Neural crest cell (in vitro differentiated cells): ENCODE measurements around the gene IL17D. TPM values are rescaled to one million over a fixed set of nuclear protein-coding genes. Genes with fewer than 3 reads are reported as not detected.
A peak's percentile ranks its signal among the peaks of the same experiment; 100 is the strongest.

Experiments used
- DNase-seq: peaks from one replicate; pipeline ENCODE4 v3.0.0; 2021; ENCODE audit warnings: low read depth, mixed read lengths, low spot score
- H3K27ac Mint-ChIP-seq: one replicate; pipeline ENCODE4 v1.8.0; 2021; ENCODE audit warnings: mild to moderate bottlenecking, mixed read lengths; ENCODE audit not compliant: unreplicated experiment
- H3K27me3 Mint-ChIP-seq: 2 replicates; pipeline ENCODE4 v1.8.0; 2021; ENCODE audit warnings: low read depth, mild to moderate bottlenecking, mixed read lengths
- H3K36me3 Mint-ChIP-seq: 2 replicates; pipeline ENCODE4 v1.8.0; 2021; ENCODE audit warnings: low read depth, mild to moderate bottlenecking, mixed read lengths
- H3K4me1 Mint-ChIP-seq: 2 replicates; pipeline ENCODE4 v1.8.0; 2021; ENCODE audit warnings: mixed read lengths
- H3K4me3 Mint-ChIP-seq: one replicate; pipeline ENCODE4 v1.8.0; 2021; ENCODE audit warnings: mild to moderate bottlenecking, mixed read lengths
- H3K9me3 Mint-ChIP-seq: 2 replicates; pipeline ENCODE4 v1.8.0; 2021; ENCODE audit warnings: mixed read lengths
- CTCF ChIP-seq: fragments of 200-600 bp; sonication (generic); conservative IDR thresholded peaks from 2 replicates; pipeline ENCODE4 v1.5.0; 2021; ENCODE audit warnings: antibody characterized with exemption, mild to moderate bottlenecking
- total RNA-seq: library from RNA; stranded (reverse); gene quantifications from 2 replicates; pipeline ENCODE4 v1.2.1, GENCODE V29; 2021

The IL17D gene
- total RNA-seq, 1 donor from 2014 or later = 8.4 TPM

GRCh38 chr13:20769834-20770233, 66.3 kb downstream of the IL17D start:
- Mint-ChIP-seq H3K27me3 (peaks cover 2% of the 10 kb centered on the region), H3K4me3 (peak overlapping the region; percentile 10), H3K27ac (no peak overlapping the region), H3K4me1 (peaks cover 17% of the 10 kb centered on the region), H3K36me3 (peaks cover 44% of the 10 kb centered on the region), H3K9me3 (peaks cover 28% of the 10 kb centered on the region)
- DNase-seq = no peak
- TF ChIP-seq CTCF = no peak

Other genes starting within 250 kb of the IL17D start
- 19.9 and 20.6 TPM in 2 replicates for gene CRYL1, start 177.8 kb upstream of the IL17D start, total RNA-seq
- 21.0 and 22.5 TPM in 2 replicates for gene IFT88, start 136.5 kb upstream of the IL17D start, total RNA-seq
- gene EEF1AKMT1, start 70.3 kb downstream of the IL17D start, total RNA-seq = 14.4 and 14.8 TPM in 2 replicates
- 26.1 and 26.5 TPM in 2 replicates for gene XPO4, start 199.0 kb downstream of the IL17D start, total RNA-seq